ENCODE data around the gene CNIH3. TPM values are rescaled to one million over a fixed set of nuclear protein-coding genes. Genes with fewer than 3 reads are reported as not detected.

The CNIH3 gene
- total RNA-seq, 1 experiment from 2014 or later = 3.4 TPM

- CTCF ChIA-PET = interaction anchor here (3.9 to 4.2 kb wide), 2 partner anchors 32 to 163 kb away, joined by 22 to 23 read pairs; no protein-coding TSS in a partner anchor
- no TSS peak for BruUV-seq (replicated peaks)
These were observed 60.4 kb downstream of the CNIH3 start for GRCh38 chr1:224676551-224676950.

GRCh38 chr1:224678168-224678567 lies 62.1 kb downstream of the CNIH3 start:
- DNase-seq (ENCODE audit: unreplicated experiment) = no peak
- Mint-ChIP-seq H3K36me3 (ENCODE audit: insufficient read depth, unreplicated experiment) (no peaks in the 10 kb centered on the region), H3K4me1 (ENCODE audit: insufficient read depth, unreplicated experiment) (no peaks in the 10 kb centered on the region), H3K27ac (ENCODE audit: low read depth, unreplicated experiment) (no peak overlapping the region), H3K27me3 (ENCODE audit: insufficient read depth, unreplicated experiment) (no peaks in the 10 kb centered on the region), H3K9me3 (ENCODE audit: unreplicated experiment) (no peaks in the 10 kb centered on the region), H3K4me3 (ENCODE audit: unreplicated experiment) (no peak overlapping the region)
- TF ChIP-seq CTCF (IDR thresholded peaks at IDR 0.05; ENCODE audit: unreplicated experiment) = no peak
- no TSS peak for BruUV-seq (replicated peaks)
- ChIA-PET CTCF (interaction anchor here (0.5 to 4.2 kb wide), 9 partner anchors 14 to 245 kb away, joined by 3 to 23 read pairs (median 4); no protein-coding TSS in a partner anchor), POLR2A (interaction anchor here (1.3 kb wide), 1 partner anchor 9 kb away, joined by 8 read pairs; no protein-coding TSS in a partner anchor)
- intact Hi-C loops (cut with micrococcal nuclease) = no loop called here

More at GRCh38 chr1:224676551-224676950, 60.4 kb downstream of the CNIH3 start:
- H3K27me3 Mint-ChIP-seq (ENCODE audit: insufficient read depth, unreplicated experiment) = no peaks in the 10 kb centered on the region
- no peaks in the 10 kb centered on the region for H3K36me3 Mint-ChIP-seq (ENCODE audit: insufficient read depth, unreplicated experiment)
- H3K4me3 Mint-ChIP-seq (ENCODE audit: unreplicated experiment) = no peak overlapping the region
- intact Hi-C loops (cut with micrococcal nuclease) = no loop called here
- no peak for TF ChIP-seq CTCF (IDR thresholded peaks at IDR 0.05; ENCODE audit: unreplicated experiment)
- POLR2A ChIA-PET = no interaction called here
- H3K4me1 Mint-ChIP-seq (ENCODE audit: insufficient read depth, unreplicated experiment) = no peaks in the 10 kb centered on the region
- no peak for DNase-seq (ENCODE audit: unreplicated experiment)
- no peak overlapping the region for H3K27ac Mint-ChIP-seq (ENCODE audit: low read depth, unreplicated experiment)
- no peaks in the 10 kb centered on the region for H3K9me3 Mint-ChIP-seq (ENCODE audit: unreplicated experiment)

- no peak for DNase-seq (ENCODE audit: unreplicated experiment)
- CTCF ChIA-PET = interaction anchor here (1.1 to 3.9 kb wide), 5 partner anchors 22 to 172 kb away, joined by 3 to 23 read pairs (median 6); no protein-coding TSS in a partner anchor
- BruUV-seq (replicated peaks) = no TSS peak
These were observed 63.5 kb downstream of the CNIH3 start for GRCh38 chr1:224679606-224680005.

GRCh38 chr1:224681816-224682215 lies 65.7 kb downstream of the CNIH3 start:
- no peak for TF ChIP-seq CTCF (IDR thresholded peaks at IDR 0.05; ENCODE audit: unreplicated experiment)
- no peaks in the 10 kb centered on the region for H3K9me3 Mint-ChIP-seq (ENCODE audit: unreplicated experiment)
- H3K27me3 Mint-ChIP-seq (ENCODE audit: insufficient read depth, unreplicated experiment) = no peaks in the 10 kb centered on the region
- H3K27ac Mint-ChIP-seq (ENCODE audit: low read depth, unreplicated experiment) = no peak overlapping the region
- intact Hi-C loops (cut with micrococcal nuclease) = no loop called here
- no TSS peak for BruUV-seq (replicated peaks)
- CTCF ChIA-PET = interaction anchor here (0.9 to 3.0 kb wide), 3 partner anchors 13 to 170 kb away, joined by 4 to 12 read pairs (median 5); no protein-coding TSS in a partner anchor
- H3K4me3 Mint-ChIP-seq (ENCODE audit: unreplicated experiment) = no peak overlapping the region
- no peak for DNase-seq (ENCODE audit: unreplicated experiment)
- POLR2A ChIA-PET = no interaction called here
- no peaks in the 10 kb centered on the region for H3K36me3 Mint-ChIP-seq (ENCODE audit: insufficient read depth, unreplicated experiment)
- H3K4me1 Mint-ChIP-seq (ENCODE audit: insufficient read depth, unreplicated experiment) = no peaks in the 10 kb centered on the region

More at GRCh38 chr1:224679606-224680005, 63.5 kb downstream of the CNIH3 start:
- no peak for TF ChIP-seq CTCF (IDR thresholded peaks at IDR 0.05; ENCODE audit: unreplicated experiment)
- Mint-ChIP-seq H3K4me3 (ENCODE audit: unreplicated experiment) (no peak overlapping the region), H3K27ac (ENCODE audit: low read depth, unreplicated experiment) (no peak overlapping the region), H3K36me3 (ENCODE audit: insufficient read depth, unreplicated experiment) (no peaks in the 10 kb centered on the region), H3K9me3 (ENCODE audit: unreplicated experiment) (no peaks in the 10 kb centered on the region), H3K27me3 (ENCODE audit: insufficient read depth, unreplicated experiment) (no peaks in the 10 kb centered on the region), H3K4me1 (ENCODE audit: insufficient read depth, unreplicated experiment) (no peaks in the 10 kb centered on the region)
- POLR2A ChIA-PET = interaction anchor here (1.4 kb wide), 1 partner anchor 12 kb away, joined by 3 read pairs; no protein-coding TSS in a partner anchor
- intact Hi-C loops (cut with micrococcal nuclease) = no loop called here

All from MCF 10A (cell line).